K562 (cell line): ENCODE data around the gene MYCBP. TPM values are rescaled to one million over a fixed set of nuclear protein-coding genes. Genes with fewer than 3 reads are reported as not detected.

Source experiments
- BRD4 ChIP-seq: fragments of 200-600 bp; sonication (generic); IDR thresholded peaks from 2 replicates; pipeline ENCODE4 v1.6.1; 2017; ENCODE audit warnings: inconsistent platforms
- ETV1 ChIP-seq: fragments of 450-650 bp; conservative IDR thresholded peaks from 2 replicates; pipeline ENCODE4 v1.6.1; 2016; ENCODE audit warnings: missing genetic modification characterization, control low read depth, low read depth, missing compliant biosample characterization
- EWSR1 ChIP-seq: fragments of 450-650 bp; IDR thresholded peaks from 2 replicates; pipeline ENCODE4 v1.6.1; 2018; ENCODE audit warnings: borderline replicate concordance, mild to moderate bottlenecking, low read depth, moderate library complexity; ENCODE audit not compliant: partially characterized antibody
- HMGN3 ChIP-seq: IDR thresholded peaks from 2 replicates; pipeline ENCODE4 v1.6.1; 2011; ENCODE audit warnings: borderline replicate concordance, low read depth, mild to moderate bottlenecking, mixed read lengths, low read length; ENCODE audit not compliant: insufficient read length; ENCODE audit errors: extremely low read depth
- LCOR ChIP-seq: sonication (generic); formaldehyde crosslinking; IDR thresholded peaks from 2 replicates; pipeline ENCODE4 v1.8.0; 2022; ENCODE audit warnings: mild to moderate bottlenecking, missing genetic modification reagents
- MAX ChIP-seq: sonication (generic); formaldehyde crosslinking; IDR thresholded peaks from 2 replicates; pipeline ENCODE4 v1.9.0; 2022; ENCODE audit warnings: mild to moderate bottlenecking, missing genetic modification reagents
- MBD1 ChIP-seq: fragments of 250-450 bp; sonication (Bioruptor Pico); IDR thresholded peaks from 2 replicates; pipeline ENCODE4 v1.8.0; 2022; ENCODE audit warnings: inconsistent platforms
- MED1 ChIP-seq: sonication (generic); formaldehyde crosslinking; IDR thresholded peaks from 2 replicates; pipeline ENCODE4 v1.8.1; 2023; ENCODE audit warnings: missing genetic modification reagents, borderline replicate concordance
- MYC ChIP-seq, 2 experiments: fragments of 250-450 bp in 1 of 2; sonication (Bioruptor Pico) in 1 of 2; IDR thresholded peaks; 2 replicates each; pipeline versions ENCODE4 v1.5.1 to v1.6.1; 2012 to 2021; ENCODE audit warnings: low read depth in 2 of 2, borderline replicate concordance in 1 of 2, improper control_type of control experiment in 1 of 2, low read length in 1 of 2, mild to moderate bottlenecking in 1 of 2, moderate library complexity in 1 of 2
- NCOA1 ChIP-seq: fragments of 450-650 bp; IDR thresholded peaks from 2 replicates; pipeline ENCODE4 v1.6.1; 2016; ENCODE audit warnings: low read depth
- NCOA2 ChIP-seq, 2 experiments: fragments of 450-650 bp; IDR thresholded peaks; 2 replicates each; pipeline ENCODE4 v1.6.1; 2018; ENCODE audit warnings: mild to moderate bottlenecking in 2 of 2, moderate library complexity in 1 of 2; ENCODE audit not compliant: partially characterized antibody in 2 of 2
- NCOR1 ChIP-seq: fragments of 450-650 bp; IDR thresholded peaks from 2 replicates; pipeline ENCODE4 v1.6.1; 2016; ENCODE audit warnings: mild to moderate bottlenecking, moderate library complexity
- NEUROD1 ChIP-seq: fragments of 150-350 bp; IDR thresholded peaks from 2 replicates; pipeline ENCODE4 v1.6.1; 2014; ENCODE audit warnings: borderline replicate concordance, low read length, low read depth; ENCODE audit not compliant: partially characterized antibody
- PCBP1 ChIP-seq: fragments of 200-400 bp; formaldehyde crosslinking; IDR thresholded peaks from 2 replicates; pipeline ENCODE4 v1.6.1; 2018; ENCODE audit warnings: mild to moderate bottlenecking, low read depth, low read length; ENCODE audit not compliant: poor library complexity, severe bottlenecking
- POLR2B ChIP-seq: fragments of 450-650 bp; IDR thresholded peaks from 2 replicates; pipeline ENCODE4 v1.6.1; 2018; ENCODE audit warnings: low read depth; ENCODE audit not compliant: partially characterized antibody
- RBBP5 ChIP-seq: fragments of 200-600 bp; sonication (generic); IDR thresholded peaks from 2 replicates; pipeline ENCODE4 v1.6.1; 2012; ENCODE audit warnings: borderline replicate concordance, mild to moderate bottlenecking, low read length, control low read depth, inconsistent platforms; ENCODE audit not compliant: insufficient read depth, poor library complexity, severe bottlenecking
- RBM39 ChIP-seq: fragments of 200-400 bp; formaldehyde crosslinking; optimal IDR thresholded peaks from 2 replicates; pipeline ENCODE3; 2018; ENCODE audit warnings: low read depth, low read length
- RFX1 ChIP-seq: fragments of 450-650 bp; IDR thresholded peaks from 2 replicates; pipeline ENCODE4 v1.6.1; 2016; ENCODE audit warnings: mild to moderate bottlenecking, moderate library complexity
- RFX5 ChIP-seq: IDR thresholded peaks from 2 replicates; pipeline ENCODE4 v1.6.1; 2011; ENCODE audit warnings: low read depth, mild to moderate bottlenecking, improper control_type of control experiment, low read length
- SIX5 ChIP-seq, 2 experiments: IDR thresholded peaks; 2 replicates each; pipeline ENCODE4 v1.6.1; 2011; ENCODE audit warnings: low read length in 2 of 2, borderline replicate concordance in 1 of 2, low read depth in 1 of 2, mild to moderate bottlenecking in 1 of 2, moderate library complexity in 1 of 2; ENCODE audit not compliant: insufficient read depth in 1 of 2
- STAT5A ChIP-seq: IDR thresholded peaks from 2 replicates; pipeline ENCODE4 v1.6.1; 2012; ENCODE audit warnings: low read length, inconsistent platforms, borderline replicate concordance
- U2AF1 ChIP-seq: fragments of 200-400 bp; formaldehyde crosslinking; optimal IDR thresholded peaks from 2 replicates; pipeline ENCODE3; 2017; ENCODE audit warnings: mild to moderate bottlenecking, low read depth, low read length, moderate library complexity
- polyA plus RNA-seq, 8 experiments: library from polyadenylated mRNA; depleted of rRNA in 4 of 8; stranded (reverse) in 5 of 8; unstranded in 3 of 8; fragments of >200 nt; fragmentation: Nextera tagmentation in 2 of 8; fragmentation: Illumina TruSeq in 1 of 8; extraction: Ambion mirVana in 2 of 8; extraction: Trizol in 1 of 8; gene quantifications; 2 replicates each; pipeline versions ENCODE4 v1.2.1 to v1.2.3, GENCODE V29; 2011 to 2014; ENCODE audit warnings: inconsistent platforms in 1 of 8, missing spikeins in 1 of 8
- total RNA-seq, 7 experiments: library from RNA; depleted of rRNA in 6 of 7; stranded (reverse); fragments of >200 nt in 6 of 7; fragmentation: Illumina TruSeq in 2 of 7; extraction: Trizol in 2 of 7; gene quantifications; 2 replicates each; pipeline versions ENCODE4 v1.2.1 to v1.2.3, GENCODE V29; 2011 to 2021; ENCODE audit warnings: low replicate concordance in 1 of 7
- TF ChIP-seq, protein P1 (sequence below): fragments of 250-450 bp; sonication (Bioruptor Pico); IDR thresholded peaks from 2 replicates; pipeline ENCODE4 v1.5.1; 2021; ENCODE audit warnings: mild to moderate bottlenecking

The MYCBP gene
- total and polyA plus RNA-seq, 9 of the 15 experiments (the other 6 are each of a cell fraction or from before 2014, with no cell fraction given): 32.3 to 253 (median 72.9) TPM

GRCh38 chr1:38873027-38873969, at the start of gene MYCBP (continued):
- TF ChIP-seq, protein P1, sequence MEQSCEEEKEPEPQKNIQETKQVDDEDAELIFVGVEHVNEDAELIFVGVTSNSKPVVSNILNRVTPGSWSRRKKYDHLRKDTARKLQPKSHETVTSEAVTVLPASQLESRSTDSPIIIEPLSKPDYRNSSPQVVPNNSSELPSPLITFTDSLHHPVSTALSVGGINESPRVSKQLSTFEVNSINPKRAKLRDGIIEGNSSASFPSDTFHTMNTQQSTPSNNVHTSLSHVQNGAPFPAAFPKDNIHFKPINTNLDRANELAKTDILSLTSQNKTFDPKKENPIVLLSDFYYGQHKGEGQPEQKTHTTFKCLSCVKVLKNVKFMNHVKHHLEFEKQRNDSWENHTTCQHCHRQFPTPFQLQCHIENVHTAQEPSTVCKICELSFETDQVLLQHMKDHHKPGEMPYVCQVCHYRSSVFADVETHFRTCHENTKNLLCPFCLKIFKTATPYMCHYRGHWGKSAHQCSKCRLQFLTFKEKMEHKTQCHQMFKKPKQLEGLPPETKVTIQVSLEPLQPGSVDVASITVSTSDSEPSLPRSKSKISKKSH (CRISPR knock-in tag): no peak
- peak; percentile 65 for TF ChIP-seq MAX (CRISPR knock-in tag)
- TF ChIP-seq RBM39: no peak
- no peak for TF ChIP-seq MED1
- no peak for TF ChIP-seq EWSR1
- TF ChIP-seq MYC (IDR thresholded peaks at IDR 0.05; ENCODE audit: low read depth, low read length): 0 out of 2 replicates have a peak, but pooled peaks have one; percentile 44
- TF ChIP-seq MYC (CRISPR knock-in tag; IDR thresholded peaks at IDR 0.05; ENCODE audit: borderline replicate concordance, low read depth): no peak
- TF ChIP-seq BRD4: no peak
- no peak for TF ChIP-seq NCOA2 (IDR thresholded peaks at IDR 0.05; ENCODE audit: partially characterized antibody in 2 of 2)
- no peak for TF ChIP-seq PCBP1
- TF ChIP-seq SIX5 (IDR thresholded peaks at IDR 0.05; ENCODE audit: borderline replicate concordance in 1 of 2, insufficient read depth in 1 of 2, low read depth in 1 of 2, low read length in 2 of 2): no peak
- TF ChIP-seq RFX5: no peak
- no peak for TF ChIP-seq NCOR1
- TF ChIP-seq POLR2B: peak; percentile 90
- no peak for TF ChIP-seq U2AF1
- TF ChIP-seq RBBP5: peak; percentile 84
- no peak for TF ChIP-seq MBD1 (CRISPR knock-in tag)
- TF ChIP-seq NEUROD1: no peak
- TF ChIP-seq RFX1: peak; percentile 98
- no peak for TF ChIP-seq STAT5A
- TF ChIP-seq NCOA1: no peak
- TF ChIP-seq HMGN3: peak; percentile 74
- no peak for TF ChIP-seq ETV1 (tag)
- TF ChIP-seq LCOR (CRISPR knock-in tag): peak; percentile 83; the same call in 1 of the 2 replicates
